Liver (tissue), 9 donors: ENCODE data around the gene H1-8. TPM values are rescaled to one million over a fixed set of nuclear protein-coding genes. Genes with fewer than 3 reads are reported as not detected.
A peak's percentile ranks its signal among the peaks of the same experiment; 100 is the strongest.

Source experiments
- DNase-seq: peaks from one replicate; pipeline ENCODE4 v3.0.0-alpha.2; 2017; ENCODE audit warnings: low spot score
- H3K27ac ChIP-seq, 2 donors: one replicate each; pipeline ENCODE4 v1.7.0; 2013; ENCODE audit warnings: inconsistent platforms in 2 of 2, low read length in 2 of 2, control low read depth in 1 of 2, low read depth in 1 of 2, mild to moderate bottlenecking in 1 of 2
- H3K27me3 ChIP-seq, 4 donors: one replicate each; pipeline versions ENCODE4 v1.6.1 to v1.7.0; 2013; ENCODE audit warnings: low read length in 3 of 4, inconsistent platforms in 1 of 4, mild to moderate bottlenecking in 1 of 4, moderate library complexity in 1 of 4; ENCODE audit not compliant: control insufficient read depth in 4 of 4, insufficient read depth in 4 of 4
- H3K36me3 ChIP-seq, 4 donors: one replicate each; pipeline versions ENCODE4 v1.6.1 to v1.7.0; 2013; ENCODE audit warnings: low read length in 3 of 4, mild to moderate bottlenecking in 3 of 4, low read depth in 1 of 4, moderate library complexity in 1 of 4; ENCODE audit not compliant: control insufficient read depth in 4 of 4, insufficient read depth in 3 of 4
- H3K4me1 ChIP-seq, 4 donors: one replicate each; pipeline versions ENCODE4 v1.6.1 to v1.7.0; 2013; ENCODE audit warnings: low read length in 3 of 4, mild to moderate bottlenecking in 3 of 4, moderate library complexity in 1 of 4; ENCODE audit not compliant: control insufficient read depth in 4 of 4, insufficient read depth in 4 of 4
- H3K4me3 ChIP-seq, 3 donors: one replicate each; pipeline versions ENCODE4 v1.6.1 to v1.7.0; 2013; ENCODE audit warnings: low read length in 3 of 3, control low read depth in 1 of 3, low read depth in 1 of 3, mild to moderate bottlenecking in 1 of 3
- H3K9ac ChIP-seq, 2 donors: one replicate each; pipeline ENCODE4 v1.7.0; 2013; ENCODE audit warnings: low read length in 2 of 2, mild to moderate bottlenecking in 2 of 2, moderate library complexity in 2 of 2, control low read depth in 1 of 2, low read depth in 1 of 2
- H3K9me3 ChIP-seq, 4 donors: one replicate each; pipeline versions ENCODE4 v1.6.1 to v1.7.0; 2013; ENCODE audit warnings: low read length in 3 of 4; ENCODE audit not compliant: control insufficient read depth in 4 of 4
- EGR1 ChIP-seq, 2 donors: IDR thresholded peaks; 2 replicates each; pipeline ENCODE4 v1.6.1; 2016 to 2018; ENCODE audit warnings: antibody characterized with exemption in 2 of 2, low read depth in 2 of 2
- FOXA1 ChIP-seq: IDR thresholded peaks from 2 replicates; pipeline ENCODE4 v1.6.1; 2016; ENCODE audit warnings: antibody characterized with exemption
- FOXA2 ChIP-seq: IDR thresholded peaks from 2 replicates; pipeline ENCODE4 v1.6.1; 2016; ENCODE audit warnings: antibody characterized with exemption
- GABPA ChIP-seq, 2 donors: IDR thresholded peaks in 1 of 2; conservative IDR thresholded peaks in 1 of 2; 2 replicates each; pipeline ENCODE4 v1.6.1; 2016; ENCODE audit warnings: antibody characterized with exemption in 2 of 2, mild to moderate bottlenecking in 1 of 2, moderate library complexity in 1 of 2
- HNF4A ChIP-seq, 2 donors: conservative IDR thresholded peaks; 2 replicates each; pipeline ENCODE4 v1.6.1; 2016; ENCODE audit warnings: antibody characterized with exemption in 2 of 2, mild to moderate bottlenecking in 2 of 2
- HNF4G ChIP-seq: IDR thresholded peaks from 2 replicates; pipeline ENCODE4 v1.6.1; 2016; ENCODE audit warnings: antibody characterized with exemption
- JUND ChIP-seq, 2 donors: IDR thresholded peaks; 2 replicates each; pipeline ENCODE4 v1.6.1; 2016; ENCODE audit warnings: antibody characterized with exemption in 2 of 2
- MAX ChIP-seq: IDR thresholded peaks from 2 replicates; pipeline ENCODE4 v1.6.1; 2016; ENCODE audit warnings: antibody characterized with exemption
- NR2F2 ChIP-seq: IDR thresholded peaks from 2 replicates; pipeline ENCODE4 v1.6.1; 2016; ENCODE audit warnings: antibody characterized with exemption
- RAD21 ChIP-seq, 2 donors: IDR thresholded peaks; 2 replicates each; pipeline ENCODE4 v1.6.1; 2016; ENCODE audit warnings: antibody characterized with exemption in 2 of 2, mild to moderate bottlenecking in 2 of 2
- REST ChIP-seq: IDR thresholded peaks from 2 replicates; pipeline ENCODE4 v1.6.1; 2016; ENCODE audit warnings: antibody characterized with exemption, mild to moderate bottlenecking
- RXRA ChIP-seq, 2 donors: IDR thresholded peaks; 2 replicates each; pipeline ENCODE4 v1.6.1; 2017 to 2018; ENCODE audit warnings: antibody characterized with exemption in 2 of 2, mild to moderate bottlenecking in 1 of 2
- SP1 ChIP-seq: IDR thresholded peaks from 2 replicates; pipeline ENCODE4 v1.6.1; 2018; ENCODE audit warnings: antibody characterized with exemption, mild to moderate bottlenecking
- YY1 ChIP-seq: IDR thresholded peaks from 2 replicates; pipeline ENCODE4 v1.6.1; 2016; ENCODE audit warnings: antibody characterized with exemption, mild to moderate bottlenecking
- WGBS: extraction: QIAGEN DNeasy Blood & Tissue Kit; methylation state at CpG from one replicate; pipeline ENCODE4 v1.1.7; 2013; 5-methylcytosine and 5-hydroxymethylcytosine counted together
- polyA plus RNA-seq, 2 donors: library from polyadenylated mRNA; stranded (reverse) in 1 of 2; unstranded in 1 of 2; fragments of 200-250 nt in 1 of 2; fragments of >200 nt in 1 of 2; fragmentation: Nextera tagmentation in 1 of 2; extraction: Ambion mirVana in 1 of 2; gene quantifications; one replicate each; pipeline versions ENCODE4 v1.2.1 to v1.2.3, GENCODE V29; 2013 to 2015
- total RNA-seq, 2 donors: library from RNA; depleted of rRNA; stranded (reverse); fragments of >200 nt; gene quantifications; one replicate each; pipeline ENCODE4 v1.2.3, GENCODE V29; 2014
- TF ChIP-seq, protein P1 (sequence below): fragments of 150-350 bp; IDR thresholded peaks from 2 replicates; pipeline ENCODE4 v1.5.1; 2017; ENCODE audit warnings: improper control_type of control experiment, low read depth, low read length; ENCODE audit not compliant: missing input control
- TF ChIP-seq, protein P2 (sequence below): IDR thresholded peaks from 2 replicates; pipeline ENCODE4 v1.6.1; 2016; ENCODE audit warnings: antibody characterized with exemption
- donor health status: healthy.
- donor health status: healthy.
- donor health status: healthy.
- donor health status: healthy.
- donor health status: healthy.

The H1-8 gene
- total and polyA plus RNA-seq, 4 donors = not detected

DNA sequence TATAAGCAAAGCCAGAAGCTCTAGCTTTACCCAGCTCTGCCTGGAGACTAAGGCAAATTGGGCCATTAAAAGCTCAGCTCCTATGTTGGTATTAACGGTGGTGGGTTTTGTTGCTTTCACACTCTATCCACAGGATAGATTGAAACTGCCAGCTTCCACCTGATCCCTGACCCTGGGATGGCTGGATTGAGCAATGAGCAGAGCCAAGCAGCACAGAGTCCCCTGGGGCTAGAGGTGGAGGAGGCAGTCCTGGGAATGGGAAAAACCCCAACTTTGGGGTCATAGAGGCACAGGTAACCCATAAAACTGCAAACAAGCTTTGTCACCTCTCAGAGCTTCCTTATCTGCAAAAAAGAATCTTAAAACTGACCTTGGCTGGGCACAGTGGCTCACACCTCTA is 7.9 kb upstream of the H1-8 start:
- Histone ChIP-seq H3K9ac (no peak overlapping the region), H3K36me3 (no peaks in the 10 kb centered on the region), H3K27me3 (no peaks in the 10 kb centered on the region), H3K9me3 (no peaks in the 10 kb centered on the region), H3K27ac (no peak overlapping the region), H3K4me3 (no peak overlapping the region), H3K4me1 (no peaks in the 10 kb centered on the region)
- no peak for DNase-seq
- WGBS = 57% methylated on average over 1 of the region's 1 CpG
- TF ChIP-seq GABPA (IDR thresholded peaks at IDR 0.05 in 1 of 2, conservative IDR thresholded peaks at IDR 0.05 in 1 of 2) = no peak
- TF ChIP-seq, protein P1, sequence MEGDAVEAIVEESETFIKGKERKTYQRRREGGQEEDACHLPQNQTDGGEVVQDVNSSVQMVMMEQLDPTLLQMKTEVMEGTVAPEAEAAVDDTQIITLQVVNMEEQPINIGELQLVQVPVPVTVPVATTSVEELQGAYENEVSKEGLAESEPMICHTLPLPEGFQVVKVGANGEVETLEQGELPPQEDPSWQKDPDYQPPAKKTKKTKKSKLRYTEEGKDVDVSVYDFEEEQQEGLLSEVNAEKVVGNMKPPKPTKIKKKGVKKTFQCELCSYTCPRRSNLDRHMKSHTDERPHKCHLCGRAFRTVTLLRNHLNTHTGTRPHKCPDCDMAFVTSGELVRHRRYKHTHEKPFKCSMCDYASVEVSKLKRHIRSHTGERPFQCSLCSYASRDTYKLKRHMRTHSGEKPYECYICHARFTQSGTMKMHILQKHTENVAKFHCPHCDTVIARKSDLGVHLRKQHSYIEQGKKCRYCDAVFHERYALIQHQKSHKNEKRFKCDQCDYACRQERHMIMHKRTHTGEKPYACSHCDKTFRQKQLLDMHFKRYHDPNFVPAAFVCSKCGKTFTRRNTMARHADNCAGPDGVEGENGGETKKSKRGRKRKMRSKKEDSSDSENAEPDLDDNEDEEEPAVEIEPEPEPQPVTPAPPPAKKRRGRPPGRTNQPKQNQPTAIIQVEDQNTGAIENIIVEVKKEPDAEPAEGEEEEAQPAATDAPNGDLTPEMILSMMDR = no peak
- TF ChIP-seq HNF4A (conservative IDR thresholded peaks at IDR 0.05) = peak; percentile 30 to 42
- no peak for TF ChIP-seq YY1
- no peak for TF ChIP-seq HNF4G

DNA sequence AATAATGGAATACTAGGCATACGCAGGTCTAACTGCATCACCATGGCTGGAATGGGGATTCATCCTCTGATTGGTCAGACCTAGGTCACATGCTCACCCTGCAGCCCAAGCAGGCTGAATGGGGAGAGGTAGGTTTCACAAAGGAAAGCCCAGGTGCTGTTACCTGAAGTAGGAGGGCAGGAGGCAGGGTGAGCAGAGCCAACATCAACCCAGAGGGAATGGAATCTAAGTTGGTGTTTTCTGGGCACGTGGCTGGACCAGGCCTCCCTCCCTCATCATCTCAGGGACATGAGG is 6.7 kb upstream of the H1-8 start:
- TF ChIP-seq GABPA (IDR thresholded peaks at IDR 0.05 in 1 of 2, conservative IDR thresholded peaks at IDR 0.05 in 1 of 2) = no peak
- no peak for TF ChIP-seq HNF4G
- no peak for TF ChIP-seq HNF4A (conservative IDR thresholded peaks at IDR 0.05)
- no peak for TF ChIP-seq RXRA (IDR thresholded peaks at IDR 0.05)
- no peak for TF ChIP-seq NR2F2
- no peak for TF ChIP-seq SP1
- TF ChIP-seq RAD21 (IDR thresholded peaks at IDR 0.05) = no peak
- no peak for TF ChIP-seq FOXA1
- no peak for TF ChIP-seq YY1
- TF ChIP-seq FOXA2 = no peak
- no peak for TF ChIP-seq REST
- TF ChIP-seq EGR1 (IDR thresholded peaks at IDR 0.05; ENCODE audit: low read depth in 2 of 2) = no peak
- TF ChIP-seq JUND (IDR thresholded peaks at IDR 0.05) = no peak
- TF ChIP-seq, protein P2, sequence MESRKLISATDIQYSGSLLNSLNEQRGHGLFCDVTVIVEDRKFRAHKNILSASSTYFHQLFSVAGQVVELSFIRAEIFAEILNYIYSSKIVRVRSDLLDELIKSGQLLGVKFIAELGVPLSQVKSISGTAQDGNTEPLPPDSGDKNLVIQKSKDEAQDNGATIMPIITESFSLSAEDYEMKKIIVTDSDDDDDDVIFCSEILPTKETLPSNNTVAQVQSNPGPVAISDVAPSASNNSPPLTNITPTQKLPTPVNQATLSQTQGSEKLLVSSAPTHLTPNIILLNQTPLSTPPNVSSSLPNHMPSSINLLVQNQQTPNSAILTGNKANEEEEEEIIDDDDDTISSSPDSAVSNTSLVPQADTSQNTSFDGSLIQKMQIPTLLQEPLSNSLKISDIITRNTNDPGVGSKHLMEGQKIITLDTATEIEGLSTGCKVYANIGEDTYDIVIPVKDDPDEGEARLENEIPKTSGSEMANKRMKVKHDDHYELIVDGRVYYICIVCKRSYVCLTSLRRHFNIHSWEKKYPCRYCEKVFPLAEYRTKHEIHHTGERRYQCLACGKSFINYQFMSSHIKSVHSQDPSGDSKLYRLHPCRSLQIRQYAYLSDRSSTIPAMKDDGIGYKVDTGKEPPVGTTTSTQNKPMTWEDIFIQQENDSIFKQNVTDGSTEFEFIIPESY = no peak
- TF ChIP-seq MAX = no peak
- DNase-seq = no peak
- no peak overlapping the region for H3K4me3 ChIP-seq
- no peak overlapping the region for H3K9ac ChIP-seq
- no peak overlapping the region for H3K27ac ChIP-seq
- WGBS = 89% methylated on average over 2 of the region's 2 CpGs
- no peaks in the 10 kb centered on the region for H3K27me3 ChIP-seq
- no peaks in the 10 kb centered on the region for H3K4me1 ChIP-seq
- H3K36me3 ChIP-seq = no peaks in the 10 kb centered on the region
- H3K9me3 ChIP-seq = no peaks in the 10 kb centered on the region
